ENCODE results near the gene ANKIB1.
"Not testable (repeated sequence)": the region's sequence is repeated elsewhere in the genome, so short reads cannot be mapped to it uniquely, and the experiment has no call there.

The ANKIB1 gene

GRCh38 chr7:92330835-92331438, 85.2 kb downstream of the ANKIB1 start:
- no peak for DNase-seq

GRCh38 chr7:92331508-92331907, 85.7 kb downstream of the ANKIB1 start:
- DNase-seq, result no peak

GRCh38 chr7:92332782-92333181, 87.0 kb downstream of the ANKIB1 start:
- no peak for DNase-seq

GRCh38 chr7:92333866-92334265, 88.1 kb downstream of the ANKIB1 start:
- DNase-seq, result no peak

GRCh38 chr7:92335574-92335973, 89.8 kb downstream of the ANKIB1 start:
- DNase-seq, result no peak

- DNase-seq, result no peak
Observed at GRCh38 chr7:92336662-92337340, 91.0 kb downstream of the ANKIB1 start.

GRCh38 chr7:92340016-92340415, 94.2 kb downstream of the ANKIB1 start:
- DNase-seq, result no peak

GRCh38 chr7:92343714-92344113, 97.9 kb downstream of the ANKIB1 start:
- DNase-seq, result no peak

- DNase-seq, result no peak
Observed at GRCh38 chr7:92352009-92352408, 106.2 kb downstream of the ANKIB1 start.

GRCh38 chr7:92354214-92354613, 108.4 kb downstream of the ANKIB1 start:
- DNase-seq, result no peak

GRCh38 chr7:92356406-92356805, 110.6 kb downstream of the ANKIB1 start:
- DNase-seq, result no peak

- DNase-seq, result no peak
Observed at GRCh38 chr7:92357260-92357659, 111.5 kb downstream of the ANKIB1 start.

GRCh38 chr7:92359179-92359578, 113.4 kb downstream of the ANKIB1 start:
- DNase-seq, result not testable (repeated sequence)

- no peak for DNase-seq
Observed at GRCh38 chr7:92359801-92360200, 114.0 kb downstream of the ANKIB1 start.

- no peak for DNase-seq
Observed at GRCh38 chr7:92360387-92360786, 114.6 kb downstream of the ANKIB1 start.

- no peak for DNase-seq
Observed at GRCh38 chr7:92362131-92362530, 116.4 kb downstream of the ANKIB1 start.

- DNase-seq, result no peak
Observed at GRCh38 chr7:92366730-92367129, 121.0 kb downstream of the ANKIB1 start.

GRCh38 chr7:92368741-92369140, 123.0 kb downstream of the ANKIB1 start:
- no peak for DNase-seq

- no peak for DNase-seq
Observed at GRCh38 chr7:92375013-92375412, 129.2 kb downstream of the ANKIB1 start.

- no peak for DNase-seq
Observed at GRCh38 chr7:92391071-92391470, 145.3 kb downstream of the ANKIB1 start.

GRCh38 chr7:92397542-92397941, 151.8 kb downstream of the ANKIB1 start:
- no peak for DNase-seq

GRCh38 chr7:92400013-92400412, 154.2 kb downstream of the ANKIB1 start:
- no peak for DNase-seq

GRCh38 chr7:92402920-92403759, 157.4 kb downstream of the ANKIB1 start:
- no peak for DNase-seq

- no peak for DNase-seq
Observed at GRCh38 chr7:92403760-92404074, 157.9 kb downstream of the ANKIB1 start.

All from activated CD8-positive, alpha-beta memory T cell treated with anti-CD3 and anti-CD28 coated beads, Interleukin-2, amount 50 U/mL, for 48 hours (primary cell).